Endothelial cell of umbilical vein (primary cell): ENCODE results near the gene POU5F1. TPM values are rescaled to one million over a fixed set of nuclear protein-coding genes. Genes with fewer than 3 reads are reported as not detected.

Experiments used
- BruUV-seq: library from RNA; stranded (reverse); fragments of 400-500 nt; replicated peaks from 2 replicates; lab custom pipeline; 2021; lab: Mats Ljungman, UMichigan
- CTCF ChIA-PET: fragments of 300-600, 350-600 bp; sonication (Branson Sonifier 250); formaldehyde crosslinking; loops from one replicate; lab custom pipeline; 2021; ENCODE audit warnings: antibody characterized with exemption, inconsistent platforms; lab: Charles Lee
- POLR2A ChIA-PET: fragments of 300-600, 350-600 bp; sonication (Branson Sonifier 250); formaldehyde crosslinking; loops from one replicate; lab custom pipeline; 2021; ENCODE audit warnings: antibody characterized with exemption, inconsistent platforms; lab: Charles Lee
- DNase-seq: peaks from one replicate; pipeline ENCODE4 v3.0.0-alpha.2; 2011; ENCODE audit warnings: low read depth, low spot score
- FAIRE-seq: peaks from 2 replicates; lab custom pipeline; 2011; peaks lifted over from hg19 to GRCh38; lab: Jason Lieb, UNC
- H2AFZ ChIP-seq: 2 replicates; pipeline ENCODE4 v1.6.0; 2012; ENCODE audit warnings: low read depth, low read length, control low read depth, inconsistent platforms
- H3K27ac ChIP-seq: 2 replicates; pipeline ENCODE4 v1.5.1; 2011; ENCODE audit warnings: low read depth, mild to moderate bottlenecking, control low read depth, low read length, moderate library complexity; ENCODE audit not compliant: insufficient read depth
- H3K27me3 ChIP-seq, 2 experiments: 2 replicates each; pipeline versions ENCODE4 v1.6.0 to v1.6.1; 2011; ENCODE audit warnings: low read length in 2 of 2, mixed read lengths in 1 of 2; ENCODE audit not compliant: control insufficient read depth in 2 of 2, insufficient read depth in 2 of 2
- H3K36me3 ChIP-seq, 2 experiments: 2 replicates in 1 of 2; 3 replicates in 1 of 2; pipeline ENCODE4 v1.5.1; 2011; ENCODE audit warnings: low read length in 2 of 2, mild to moderate bottlenecking in 1 of 2, moderate library complexity in 1 of 2; ENCODE audit not compliant: control insufficient read depth in 2 of 2, insufficient read depth in 2 of 2; ENCODE audit errors: extremely low read depth in 1 of 2
- H3K4me1 ChIP-seq: 3 replicates; pipeline ENCODE4 v1.5.1; 2011; ENCODE audit warnings: mild to moderate bottlenecking, low read length; ENCODE audit not compliant: control insufficient read depth, insufficient read depth; ENCODE audit errors: extremely low read depth
- H3K4me2 ChIP-seq: 2 replicates; pipeline ENCODE4 v1.6.1; 2011; ENCODE audit warnings: low read length, control low read depth, mixed read lengths; ENCODE audit not compliant: insufficient read depth
- H3K4me3 ChIP-seq, 3 experiments: fragments of 200-600 bp in 1 of 3; sonication (generic), shearing (Covaris generic) in 1 of 3; replicated peaks in 1 of 3; 2 replicates each; pipeline ENCODE4 v1.5.1; 2011 to 2016; ENCODE audit warnings: control low read depth in 3 of 3, low read length in 3 of 3, mild to moderate bottlenecking in 2 of 3, inconsistent platforms in 1 of 3, low read depth in 1 of 3, moderate library complexity in 1 of 3; ENCODE audit not compliant: insufficient read depth in 1 of 3
- H3K79me2 ChIP-seq: 2 replicates; pipeline ENCODE4 v1.6.0; 2012; ENCODE audit warnings: low read length, inconsistent platforms; ENCODE audit not compliant: control insufficient read depth, insufficient read depth
- H3K9ac ChIP-seq: replicated peaks from 2 replicates; pipeline ENCODE3; 2011; ENCODE audit warnings: low read length, control low read depth; ENCODE audit not compliant: insufficient read depth; ENCODE audit errors: extremely low read depth
- H3K9me1 ChIP-seq: replicated peaks from 3 replicates; pipeline ENCODE4 v1.6.0; 2011; ENCODE audit warnings: mild to moderate bottlenecking, low read length; ENCODE audit not compliant: control insufficient read depth, insufficient read depth; ENCODE audit errors: extremely low read depth
- H3K9me3 ChIP-seq: replicated peaks from 2 replicates; pipeline ENCODE4 v1.5.1; 2012; ENCODE audit warnings: low read length, inconsistent platforms; ENCODE audit not compliant: control insufficient read depth, insufficient read depth
- H4K20me1 ChIP-seq: replicated peaks from 2 replicates; pipeline ENCODE3; 2011; ENCODE audit warnings: mild to moderate bottlenecking, low read length; ENCODE audit not compliant: control insufficient read depth, insufficient read depth; ENCODE audit errors: extremely low read depth
- EZH2 ChIP-seq: IDR thresholded peaks from 2 replicates; pipeline ENCODE4 v1.6.1; 2012; ENCODE audit warnings: borderline replicate concordance, low read depth, mild to moderate bottlenecking, moderate library complexity, low read length, inconsistent platforms; ENCODE audit not compliant: severe bottlenecking
- FOS ChIP-seq: IDR thresholded peaks from 2 replicates; pipeline ENCODE4 v1.6.1; 2011; ENCODE audit warnings: mild to moderate bottlenecking, low read length, moderate library complexity, borderline replicate concordance; ENCODE audit not compliant: insufficient read depth
- GATA2 ChIP-seq: IDR thresholded peaks from 2 replicates; pipeline ENCODE4 v1.7.0; 2011; ENCODE audit warnings: low read depth, mild to moderate bottlenecking, moderate library complexity, mixed read lengths, low read length; ENCODE audit not compliant: insufficient read length, insufficient read depth
- JUN ChIP-seq: IDR thresholded peaks from 2 replicates; pipeline ENCODE4 v1.6.1; 2011; ENCODE audit warnings: borderline replicate concordance, low read depth; ENCODE audit not compliant: insufficient read length, insufficient read depth
- MYC ChIP-seq: IDR thresholded peaks from one replicate; pipeline ENCODE4 v1.6.1; 2011; ENCODE audit warnings: mild to moderate bottlenecking, low read depth, low read length
- POLR2A ChIP-seq: IDR thresholded peaks from 2 replicates; pipeline ENCODE4 v1.6.1; 2012; ENCODE audit warnings: low read depth, mild to moderate bottlenecking, control low read depth, low read length
- POLR2AphosphoS5 ChIP-seq: IDR thresholded peaks from 2 replicates; pipeline ENCODE4 v1.6.1; 2012; ENCODE audit warnings: low read depth, mild to moderate bottlenecking, control low read depth, low read length, moderate library complexity; ENCODE audit not compliant: insufficient read depth
- dilution Hi-C: fragments of 300-500 bp; cut with MboI; formaldehyde crosslinking; loops from one replicate; pipeline ENCODE4 v1.15.0; 2019; ENCODE audit warnings: low sequenced_read_pairs; ENCODE audit not compliant: extremely low pct_ligation_motif_present
- intact Hi-C: fragments of 100-400 bp; cut with micrococcal nuclease; formaldehyde crosslinking; loops from one replicate; pipeline ENCODE4 v1.10.0; 2022
- polyA plus RNA-seq, 4 experiments: library from polyadenylated mRNA; depleted of rRNA in 3 of 4; stranded (reverse) in 3 of 4; unstranded in 1 of 4; fragments of >200 nt; gene quantifications; 2 replicates each; pipeline versions ENCODE4 v1.2.1 to v1.2.3, GENCODE V29; 2011 to 2012; ENCODE audit warnings: missing spikeins in 1 of 4
- total RNA-seq: library from RNA; stranded (reverse); gene quantifications from 2 replicates; pipeline ENCODE4 v1.2.3, GENCODE V29; 2021
- TF ChIP-seq, protein P1 (sequence below), 2 donors: IDR thresholded peaks; 1 replicate in 1 of 2; 2 replicates in 1 of 2; pipeline ENCODE4 v1.5.1; 2011; ENCODE audit warnings: low read length in 2 of 2, mild to moderate bottlenecking in 2 of 2, moderate library complexity in 2 of 2, control low read depth in 1 of 2, inconsistent platforms in 1 of 2, low read depth in 1 of 2; ENCODE audit not compliant: insufficient read depth in 1 of 2; ENCODE audit errors: extremely low read depth in 1 of 2
- TF ChIP-seq, protein P2 (sequence below): IDR thresholded peaks from 2 replicates; pipeline ENCODE4 v1.6.1; 2011; ENCODE audit not compliant: insufficient read depth, insufficient read length

POU5F1 gene
- total and polyA plus RNA-seq, 2 donors (not counting 3 experiments of a cell fraction or from before 2014, with no cell fraction given), result 0.63 TPM; not detected in 1

DNA sequence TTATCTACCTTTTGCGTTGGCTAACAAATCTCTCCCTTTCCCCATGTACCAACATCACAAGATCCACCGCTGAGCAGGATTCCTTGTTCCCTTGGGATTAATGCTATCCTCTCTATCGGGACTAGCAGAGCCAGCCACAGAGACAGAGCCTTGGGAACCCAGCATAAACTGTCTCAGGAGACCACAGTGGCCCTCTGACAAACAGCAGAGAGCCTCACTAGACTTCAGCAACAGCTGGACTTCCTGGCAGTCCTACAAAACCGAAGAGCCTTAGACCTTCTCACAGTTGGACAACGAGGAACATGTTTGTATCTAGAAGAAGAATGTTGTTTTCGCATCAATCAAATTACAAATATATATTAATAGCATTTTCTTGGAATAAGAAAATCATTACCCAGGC, 39.6 kb upstream of the POU5F1 start:
- no peak overlapping the region for H3K9ac ChIP-seq
- no peaks in the 10 kb centered on the region for H3K79me2 ChIP-seq
- no peak overlapping the region for H3K4me2 ChIP-seq
- FAIRE-seq (no peak), DNase-seq (no peak)
- no peaks in the 10 kb centered on the region for H3K9me1 ChIP-seq
- TF ChIP-seq GATA2, result no peak
- TF ChIP-seq POLR2A, result no peak
- no peak for TF ChIP-seq POLR2AphosphoS5
- TF ChIP-seq JUN, result no peak
- no peak for TF ChIP-seq MYC
- TF ChIP-seq FOS, result no peak
- no peak for TF ChIP-seq EZH2
- TF ChIP-seq, protein P1, sequence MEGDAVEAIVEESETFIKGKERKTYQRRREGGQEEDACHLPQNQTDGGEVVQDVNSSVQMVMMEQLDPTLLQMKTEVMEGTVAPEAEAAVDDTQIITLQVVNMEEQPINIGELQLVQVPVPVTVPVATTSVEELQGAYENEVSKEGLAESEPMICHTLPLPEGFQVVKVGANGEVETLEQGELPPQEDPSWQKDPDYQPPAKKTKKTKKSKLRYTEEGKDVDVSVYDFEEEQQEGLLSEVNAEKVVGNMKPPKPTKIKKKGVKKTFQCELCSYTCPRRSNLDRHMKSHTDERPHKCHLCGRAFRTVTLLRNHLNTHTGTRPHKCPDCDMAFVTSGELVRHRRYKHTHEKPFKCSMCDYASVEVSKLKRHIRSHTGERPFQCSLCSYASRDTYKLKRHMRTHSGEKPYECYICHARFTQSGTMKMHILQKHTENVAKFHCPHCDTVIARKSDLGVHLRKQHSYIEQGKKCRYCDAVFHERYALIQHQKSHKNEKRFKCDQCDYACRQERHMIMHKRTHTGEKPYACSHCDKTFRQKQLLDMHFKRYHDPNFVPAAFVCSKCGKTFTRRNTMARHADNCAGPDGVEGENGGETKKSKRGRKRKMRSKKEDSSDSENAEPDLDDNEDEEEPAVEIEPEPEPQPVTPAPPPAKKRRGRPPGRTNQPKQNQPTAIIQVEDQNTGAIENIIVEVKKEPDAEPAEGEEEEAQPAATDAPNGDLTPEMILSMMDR (IDR thresholded peaks at IDR 0.05; ENCODE audit: extremely low read depth in 1 of 2, insufficient read depth in 1 of 2, low read depth in 1 of 2, low read length in 2 of 2), result no peak
- TF ChIP-seq, protein P2, sequence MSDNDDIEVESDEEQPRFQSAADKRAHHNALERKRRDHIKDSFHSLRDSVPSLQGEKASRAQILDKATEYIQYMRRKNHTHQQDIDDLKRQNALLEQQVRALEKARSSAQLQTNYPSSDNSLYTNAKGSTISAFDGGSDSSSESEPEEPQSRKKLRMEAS, result no peak
- dilution Hi-C loops (no loop called here), intact Hi-C loops (no loop called here)
- no peaks in the 10 kb centered on the region for H4K20me1 ChIP-seq
- H3K36me3 ChIP-seq, result no peaks in the 10 kb centered on the region
- no peaks in the 10 kb centered on the region for H3K4me1 ChIP-seq
- no peaks in the 10 kb centered on the region for H3K9me3 ChIP-seq
- peaks cover 0 to 10% of the 10 kb centered on the region in 2 experiments for H3K27me3 ChIP-seq
- no peak overlapping the region for H2AFZ ChIP-seq
- no peak overlapping the region for H3K4me3 ChIP-seq
- ChIA-PET POLR2A (no interaction called here), CTCF (interaction anchor here (1.1 to 1.9 kb wide), 4 partner anchors 18 to 156 kb away, joined by 3 to 8 read pairs (median 4); no protein-coding TSS in a partner anchor)
- BruUV-seq, result no TSS peak
- no peak overlapping the region for H3K27ac ChIP-seq
